IMR-90 (cell line): ENCODE measurements around the gene MARS1. TPM values are rescaled to one million over a fixed set of nuclear protein-coding genes. Genes with fewer than 3 reads are reported as not detected.

Source experiments
- ATAC-seq: fragments of 200-7000 bp; cut with Tn5 transposase; 2 replicates; pipeline ENCODE4 v1.9.1; 2020; ENCODE audit warnings: low read depth, mild to moderate bottlenecking, moderate library complexity
- BruUV-seq: library from RNA; stranded (reverse); fragments of 400-500 nt; replicated peaks from 2 replicates; lab custom pipeline; 2021; lab: Mats Ljungman, UMichigan
- CTCF ChIA-PET: fragments of 300-600 bp; formaldehyde crosslinking; extraction: SDS; loops from one replicate; lab custom pipeline; 2021; ENCODE audit warnings: antibody characterized with exemption; lab: Yijun Ruan, JAX
- POLR2A ChIA-PET: fragments of 300-600 bp; sonication (Branson Sonifier 250); formaldehyde crosslinking; loops from one replicate; lab custom pipeline; 2022; ENCODE audit warnings: antibody characterized with exemption; ENCODE audit not compliant: unreplicated experiment; lab: Charles Lee
- DNase-seq: peaks from one replicate; pipeline ENCODE4 v3.0.0; 2013
- H2AFZ ChIP-seq: replicated peaks from 2 replicates; pipeline ENCODE3; 2013; ENCODE audit warnings: low read length, mild to moderate bottlenecking; ENCODE audit not compliant: poor library complexity
- H2AK5ac ChIP-seq: 2 replicates; pipeline ENCODE4 v1.6.1; 2013; ENCODE audit warnings: low read depth, low read length, inconsistent platforms
- H2AK9ac ChIP-seq: replicated peaks from 2 replicates; pipeline ENCODE3; 2013; ENCODE audit warnings: mild to moderate bottlenecking, low read depth, low read length, moderate library complexity; ENCODE audit not compliant: poor library complexity
- H2BK120ac ChIP-seq: 2 replicates; pipeline ENCODE4 v1.6.1; 2013; ENCODE audit warnings: low read depth, low read length, inconsistent platforms
- H2BK15ac ChIP-seq: 3 replicates; pipeline ENCODE4 v1.6.1; 2013; ENCODE audit warnings: low read depth, low read length, inconsistent platforms
- H2BK20ac ChIP-seq: 2 replicates; pipeline ENCODE4 v1.6.1; 2013; ENCODE audit warnings: low read depth, mild to moderate bottlenecking, inconsistent platforms, low read length, moderate library complexity
- H2BK5ac ChIP-seq: 2 replicates; pipeline ENCODE4 v1.6.1; 2013; ENCODE audit warnings: mild to moderate bottlenecking, low read depth, low read length, inconsistent platforms; ENCODE audit not compliant: poor library complexity, severe bottlenecking
- H3K14ac ChIP-seq: replicated peaks from 2 replicates; pipeline ENCODE4 v1.6.1; 2013; ENCODE audit warnings: low read depth, low read length, inconsistent platforms
- H3K18ac ChIP-seq: 2 replicates; pipeline ENCODE4 v1.6.1; 2013; ENCODE audit warnings: low read depth, low read length, control low read depth
- H3K23ac ChIP-seq: 2 replicates; pipeline ENCODE4 v1.6.1; 2013; ENCODE audit warnings: low read depth, low read length, inconsistent platforms
- H3K27ac ChIP-seq: 2 replicates; pipeline ENCODE4 v1.5.1; 2013; ENCODE audit warnings: mild to moderate bottlenecking, control low read depth, low read length; ENCODE audit not compliant: insufficient read depth
- H3K27me3 ChIP-seq: 2 replicates; pipeline ENCODE4 v1.6.1; 2013; ENCODE audit warnings: low read length; ENCODE audit not compliant: control insufficient read depth, insufficient read depth
- H3K36me3 ChIP-seq: 2 replicates; pipeline ENCODE4 v1.6.1; 2013; ENCODE audit warnings: low read length, mixed read lengths; ENCODE audit not compliant: control insufficient read depth, insufficient read depth
- H3K4ac ChIP-seq: 2 replicates; pipeline ENCODE4 v1.6.1; 2013; ENCODE audit warnings: low read depth, low read length, inconsistent platforms
- H3K4me1 ChIP-seq: 2 replicates; pipeline ENCODE4 v1.6.1; 2013; ENCODE audit warnings: low read length, mixed read lengths; ENCODE audit not compliant: control insufficient read depth, insufficient read depth
- H3K4me2 ChIP-seq: 2 replicates; pipeline ENCODE4 v1.6.1; 2013; ENCODE audit warnings: low read depth, mild to moderate bottlenecking, control low read depth, low read length, moderate library complexity
- H3K4me3 ChIP-seq: 2 replicates; pipeline ENCODE4 v1.5.1; 2013; ENCODE audit warnings: low read depth, mild to moderate bottlenecking, control low read depth, low read length, moderate library complexity; ENCODE audit not compliant: insufficient read depth
- H3K56ac ChIP-seq: 2 replicates; pipeline ENCODE4 v1.6.1; 2013; ENCODE audit warnings: low read length, inconsistent platforms; ENCODE audit not compliant: insufficient read depth; ENCODE audit errors: extremely low read depth
- H3K79me1 ChIP-seq, 2 experiments: 2 replicates each; pipeline ENCODE4 v1.6.1; 2013; ENCODE audit warnings: low read length in 2 of 2, inconsistent platforms in 1 of 2, low read depth in 1 of 2
- H3K9ac ChIP-seq: 2 replicates; pipeline ENCODE4 v1.6.1; 2013; ENCODE audit warnings: low read depth, low read length, control low read depth
- H3K9me1 ChIP-seq: 2 replicates; pipeline ENCODE4 v1.6.1; 2013; ENCODE audit warnings: low read length, inconsistent platforms; ENCODE audit not compliant: insufficient read depth
- H3K9me3 ChIP-seq: 2 replicates; pipeline ENCODE4 v1.6.1; 2013; ENCODE audit warnings: low read length; ENCODE audit not compliant: control insufficient read depth, insufficient read depth
- H4K20me1 ChIP-seq: 2 replicates; pipeline ENCODE4 v1.6.1; 2013; ENCODE audit warnings: low read length, inconsistent platforms; ENCODE audit not compliant: insufficient read depth
- H4K5ac ChIP-seq: 2 replicates; pipeline ENCODE4 v1.6.1; 2013; ENCODE audit warnings: mild to moderate bottlenecking, low read depth, low read length, control low read depth
- H4K8ac ChIP-seq, 2 experiments: 2 replicates each; pipeline ENCODE4 v1.6.1; 2013; ENCODE audit warnings: low read depth in 2 of 2, low read length in 2 of 2, control low read depth in 1 of 2, inconsistent platforms in 1 of 2
- H4K91ac ChIP-seq: 2 replicates; pipeline ENCODE4 v1.6.1; 2013; ENCODE audit warnings: low read depth, low read length, inconsistent platforms; ENCODE audit not compliant: insufficient read depth
- BHLHE40 ChIP-seq: fragments of 150-350 bp; IDR thresholded peaks from 2 replicates; pipeline ENCODE4 v1.6.1; 2016; ENCODE audit warnings: mild to moderate bottlenecking, low read depth, low read length
- RCOR1 ChIP-seq: IDR thresholded peaks from 2 replicates; pipeline ENCODE4 v1.6.1; 2012; ENCODE audit warnings: mild to moderate bottlenecking, low read length, improper control_type of control experiment; ENCODE audit not compliant: insufficient replicate concordance
- SMC3 ChIP-seq: fragments of 150-350 bp; IDR thresholded peaks from 2 replicates; pipeline ENCODE4 v1.6.1; 2016; ENCODE audit warnings: low read depth, mild to moderate bottlenecking, antibody characterized with exemption, low read length, moderate library complexity
- WGBS, 2 experiments: methylation state at CpG; one replicate each; pipeline versions ENCODE4 v1.1.5 to v1.1.7; 2013; ENCODE audit warnings: missing lambda C conversion rate in 2 of 2; ENCODE audit not compliant: insufficient read length in 1 of 2; ENCODE audit errors: extremely low coverage in 2 of 2; 5-methylcytosine and 5-hydroxymethylcytosine counted together
- dilution Hi-C: fragments of 300-500 bp; cut with HindIII; formaldehyde crosslinking; loops from one replicate; pipeline ENCODE4 v1.14.3; 2018; ENCODE audit warnings: low sequenced_read_pairs; ENCODE audit not compliant: unreplicated experiment
- in situ Hi-C: fragments of 300-500 bp; cut with MboI; formaldehyde crosslinking; loops from 3 replicates; pipeline ENCODE4 v1.14.3; 2019; ENCODE audit warnings: low sequenced_read_pairs, inconsistent platforms, mixed read lengths
- intact Hi-C: fragments of 100-400 bp; cut with micrococcal nuclease; formaldehyde crosslinking; loops from 2 replicates; pipeline ENCODE4 v1.10.0; 2022
- polyA plus RNA-seq, 3 experiments: library from polyadenylated mRNA; depleted of rRNA; stranded (reverse); fragments of >200 nt; gene quantifications; 2 replicates each; pipeline ENCODE4 v1.2.3, GENCODE V29; 2012; ENCODE audit warnings: low replicate concordance in 1 of 3
- total RNA-seq: library from RNA; depleted of rRNA; stranded (reverse); fragments of >200 nt; gene quantifications from 2 replicates; pipeline ENCODE4 v1.2.3, GENCODE V29; 2012
- TF ChIP-seq, protein P1 (sequence below): fragments of 150-350 bp; IDR thresholded peaks from 2 replicates; pipeline ENCODE4 v1.6.1; 2016; ENCODE audit warnings: low read depth, mild to moderate bottlenecking, low read length, moderate library complexity, borderline replicate concordance

Gene MARS1
- total and polyA plus RNA-seq, 2 of the 4 experiments (the other 2 are of a cell fraction) = 156 to 164 TPM

DNA sequence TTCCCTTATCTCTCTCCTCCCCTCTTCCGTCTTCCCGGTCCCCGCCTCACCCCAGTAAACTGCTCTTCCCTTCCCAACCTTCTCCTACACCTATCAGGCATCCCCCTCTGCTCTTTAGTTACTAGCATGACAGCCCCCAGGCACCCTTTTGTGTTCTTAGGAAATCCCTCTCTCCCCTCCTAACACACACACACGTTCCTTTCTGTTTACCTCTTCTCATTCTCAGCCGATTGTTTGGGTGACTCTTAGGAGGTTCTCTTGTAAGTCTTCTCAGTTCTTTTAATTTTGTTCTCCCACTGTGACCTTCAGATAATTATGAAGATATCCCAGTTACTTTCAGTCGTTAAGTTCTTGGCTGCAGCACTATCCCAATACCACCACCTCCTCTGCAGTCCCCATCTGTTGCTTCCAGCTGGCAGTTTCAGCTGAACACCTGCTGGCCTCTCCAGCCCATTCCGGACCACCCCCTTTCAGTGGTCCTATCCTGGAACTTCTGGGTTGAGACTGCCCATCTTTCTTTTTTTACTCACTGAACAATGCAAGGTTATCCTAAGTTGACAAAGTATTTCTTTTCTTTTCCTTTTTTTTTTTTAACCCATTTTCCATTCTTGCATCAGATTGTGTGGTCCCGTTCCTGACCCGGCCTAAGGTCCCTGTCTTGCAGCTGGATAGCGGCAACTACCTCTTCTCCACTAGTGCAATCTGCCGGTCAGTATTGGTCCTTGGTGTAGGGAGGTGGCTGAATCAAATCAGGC, 711 bp downstream of the MARS1 start:
- TSS peak; percentile 48 for BruUV-seq
- peaks cover 23% of the 10 kb centered on the region; the same call in 1 of the 2 replicates for H4K20me1 ChIP-seq
- peaks cover 29% of the 10 kb centered on the region for H3K36me3 ChIP-seq
- dilution Hi-C loops (no loop called here), in situ Hi-C loops (no loop called here), intact Hi-C loops (no loop called here)
- H3K4me3 ChIP-seq = peak overlapping the region; percentile 89
- ATAC-seq (peak; percentile 33), DNase-seq (peak; percentile 35)
- peaks cover 7% of the 10 kb centered on the region for H3K4me1 ChIP-seq
- peak overlapping the region; percentile 97 for H2AFZ ChIP-seq
- POLR2A ChIA-PET = no interaction called here
- H3K23ac ChIP-seq = peak overlapping the region; percentile 99
- H4K5ac ChIP-seq = peak overlapping the region; percentile 69
- H3K14ac ChIP-seq = peak overlapping the region; percentile 95
- H3K9me3 ChIP-seq = no peaks in the 10 kb centered on the region
- peak overlapping the region; percentile 88 for H3K4me2 ChIP-seq
- H4K8ac ChIP-seq = peak overlapping the region; percentile 75 to 93
- H3K18ac ChIP-seq = peak overlapping the region; percentile 62; the same call in 1 of the 2 replicates
- peak overlapping the region; percentile 96 for H2AK5ac ChIP-seq
- peak overlapping the region; percentile 90 for H4K91ac ChIP-seq
- H2AK9ac ChIP-seq = peak overlapping the region; percentile 100
- peaks cover 33 to 51% of the 10 kb centered on the region in 2 experiments for H3K79me1 ChIP-seq
- 2% methylated on average over 4 of the region's 11 CpGs; no CpG with 5 or more reads in 1 of the 2 experiments for WGBS, 2 experiments
- no peaks in the 10 kb centered on the region for H3K27me3 ChIP-seq
- H2BK5ac ChIP-seq = peak overlapping the region; percentile 88
- H3K4ac ChIP-seq = peak overlapping the region; percentile 95
- peak overlapping the region; percentile 92 for H3K56ac ChIP-seq
- peak overlapping the region; percentile 96 for H3K27ac ChIP-seq
- peak overlapping the region; percentile 99 for H3K9ac ChIP-seq
- CTCF ChIA-PET = no interaction called here
- H2BK120ac ChIP-seq = peak overlapping the region; percentile 48
- peaks cover 15% of the 10 kb centered on the region for H3K9me1 ChIP-seq
- TF ChIP-seq RCOR1 = no peak
- TF ChIP-seq, protein P1, sequence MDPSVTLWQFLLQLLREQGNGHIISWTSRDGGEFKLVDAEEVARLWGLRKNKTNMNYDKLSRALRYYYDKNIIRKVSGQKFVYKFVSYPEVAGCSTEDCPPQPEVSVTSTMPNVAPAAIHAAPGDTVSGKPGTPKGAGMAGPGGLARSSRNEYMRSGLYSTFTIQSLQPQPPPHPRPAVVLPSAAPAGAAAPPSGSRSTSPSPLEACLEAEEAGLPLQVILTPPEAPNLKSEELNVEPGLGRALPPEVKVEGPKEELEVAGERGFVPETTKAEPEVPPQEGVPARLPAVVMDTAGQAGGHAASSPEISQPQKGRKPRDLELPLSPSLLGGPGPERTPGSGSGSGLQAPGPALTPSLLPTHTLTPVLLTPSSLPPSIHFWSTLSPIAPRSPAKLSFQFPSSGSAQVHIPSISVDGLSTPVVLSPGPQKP = no peak
- no peak for TF ChIP-seq BHLHE40
- TF ChIP-seq SMC3 = no peak
- peak overlapping the region; percentile 28; the same call in 1 of the 3 replicates for H2BK15ac ChIP-seq
- H2BK20ac ChIP-seq = peak overlapping the region; percentile 17; the same call in 1 of the 2 replicates
